NB4 (cell line): Measurements from ENCODE around the gene GFRAL.

Experiments used
- MYC ChIP-seq: IDR thresholded peaks from 2 replicates; pipeline ENCODE4 v1.6.1; 2011; ENCODE audit warnings: low read depth, low read length
- TF ChIP-seq, protein P1 (sequence below): IDR thresholded peaks from one replicate; pipeline ENCODE4 v1.5.1; 2012; ENCODE audit warnings: low read depth, low read length

DNA sequence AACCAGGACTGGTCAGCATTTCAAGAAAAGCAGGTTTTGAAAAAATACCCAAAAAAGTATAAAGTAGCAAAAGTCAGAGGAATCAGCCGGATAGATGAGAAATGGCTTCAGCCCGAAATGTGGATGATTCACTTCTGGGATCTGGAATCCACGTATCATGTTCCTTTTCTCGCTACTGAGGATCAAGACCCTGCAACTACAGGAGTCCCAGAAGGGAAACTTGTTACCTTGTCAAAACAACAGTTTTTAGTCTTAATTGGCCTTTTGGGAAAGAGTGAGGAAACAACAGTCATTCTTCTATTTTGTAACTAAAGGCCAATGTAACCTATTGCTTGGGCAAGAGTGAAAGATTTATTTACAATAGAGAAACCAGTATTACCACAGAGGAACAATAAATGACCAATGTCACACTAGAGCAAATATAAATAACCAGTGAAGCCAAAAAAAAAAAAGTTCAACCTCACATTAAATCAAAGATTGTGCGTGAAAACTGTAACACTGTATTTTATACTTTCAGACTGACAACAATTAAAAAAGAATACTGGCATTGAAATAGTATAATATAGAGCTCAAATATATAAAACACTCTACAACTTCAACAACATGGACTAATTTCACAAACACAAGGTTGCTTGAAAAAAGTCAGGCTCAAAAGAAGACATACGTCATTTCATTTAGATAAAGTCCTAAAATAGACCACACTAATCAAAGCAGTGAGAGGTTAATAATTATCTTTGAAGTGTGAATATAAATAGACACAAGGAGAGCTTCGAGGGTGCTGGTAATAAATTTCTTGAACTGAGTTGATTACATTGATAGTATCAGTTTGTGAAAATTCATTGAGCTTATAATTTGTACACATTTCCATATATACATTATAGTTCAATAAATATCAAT lies 116.2 kb downstream of the GFRAL start:
- TF ChIP-seq, protein P1, sequence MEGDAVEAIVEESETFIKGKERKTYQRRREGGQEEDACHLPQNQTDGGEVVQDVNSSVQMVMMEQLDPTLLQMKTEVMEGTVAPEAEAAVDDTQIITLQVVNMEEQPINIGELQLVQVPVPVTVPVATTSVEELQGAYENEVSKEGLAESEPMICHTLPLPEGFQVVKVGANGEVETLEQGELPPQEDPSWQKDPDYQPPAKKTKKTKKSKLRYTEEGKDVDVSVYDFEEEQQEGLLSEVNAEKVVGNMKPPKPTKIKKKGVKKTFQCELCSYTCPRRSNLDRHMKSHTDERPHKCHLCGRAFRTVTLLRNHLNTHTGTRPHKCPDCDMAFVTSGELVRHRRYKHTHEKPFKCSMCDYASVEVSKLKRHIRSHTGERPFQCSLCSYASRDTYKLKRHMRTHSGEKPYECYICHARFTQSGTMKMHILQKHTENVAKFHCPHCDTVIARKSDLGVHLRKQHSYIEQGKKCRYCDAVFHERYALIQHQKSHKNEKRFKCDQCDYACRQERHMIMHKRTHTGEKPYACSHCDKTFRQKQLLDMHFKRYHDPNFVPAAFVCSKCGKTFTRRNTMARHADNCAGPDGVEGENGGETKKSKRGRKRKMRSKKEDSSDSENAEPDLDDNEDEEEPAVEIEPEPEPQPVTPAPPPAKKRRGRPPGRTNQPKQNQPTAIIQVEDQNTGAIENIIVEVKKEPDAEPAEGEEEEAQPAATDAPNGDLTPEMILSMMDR = no peak
- TF ChIP-seq MYC = no peak
